Measurements from ENCODE around the gene LRRN2. TPM values are rescaled to one million over a fixed set of nuclear protein-coding genes. Genes with fewer than 3 reads are reported as not detected.

LRRN2 gene
- total and polyA plus RNA-seq, 2 donors (not counting 3 experiments of a cell fraction or from before 2014, with no cell fraction given): not detected

DNA sequence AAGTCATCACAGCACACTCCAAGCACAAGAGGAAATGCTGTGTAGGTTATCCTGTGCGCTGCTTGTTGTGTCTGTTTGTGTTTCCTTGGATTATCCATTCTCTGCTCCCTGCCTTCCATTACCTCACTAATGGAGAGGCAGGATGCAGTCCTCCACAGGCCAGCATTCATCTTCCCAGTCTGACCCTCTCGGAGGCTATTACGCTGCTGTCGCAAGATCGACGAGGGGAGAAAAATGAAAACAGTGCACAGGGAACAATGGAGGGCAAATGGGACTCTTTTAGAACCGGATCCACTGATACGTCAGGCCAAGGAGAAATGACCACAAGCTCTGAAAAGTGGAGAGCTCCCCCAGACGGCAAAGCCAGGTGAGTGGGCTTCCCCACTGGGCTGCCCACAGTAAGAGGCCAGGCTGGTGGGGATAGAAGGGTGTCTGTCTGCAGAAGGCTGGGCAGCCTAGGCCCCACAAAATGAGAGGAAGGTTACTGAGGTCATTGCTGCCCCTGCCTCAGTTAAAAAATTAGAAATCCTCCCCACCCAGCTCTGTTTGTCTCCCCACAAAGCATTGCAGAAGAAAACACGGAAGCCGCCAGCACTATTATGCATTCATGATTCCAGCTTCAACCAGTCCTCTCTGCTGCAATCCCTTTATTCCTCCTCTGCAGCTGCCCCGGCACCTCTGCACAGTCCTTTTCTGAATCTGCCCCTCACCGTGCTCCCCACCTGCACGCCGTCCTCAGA is 21.7 kb downstream of the LRRN2 start:
- H3K4me1 ChIP-seq (ENCODE audit: control insufficient read depth, extremely low read depth, insufficient read depth, low read length): no peaks in the 10 kb centered on the region
- H3K9ac ChIP-seq (replicated peaks; ENCODE audit: extremely low read depth, insufficient read depth, low read length): no peak overlapping the region
- dilution Hi-C loops (cut with MboI; ENCODE audit: extremely low pct_ligation_motif_present, low sequenced_read_pairs): no loop called here
- intact Hi-C loops (cut with micrococcal nuclease): no loop called here
- no peaks in the 10 kb centered on the region for H4K20me1 ChIP-seq (replicated peaks; ENCODE audit: control insufficient read depth, extremely low read depth, insufficient read depth, low read length)
- CTCF ChIA-PET: interaction anchor here (1.1 kb wide), 1 partner anchor 143 kb away, joined by 3 read pairs; no protein-coding TSS in a partner anchor
- peaks cover 0 to 5% of the 10 kb centered on the region in 2 experiments for H3K27me3 ChIP-seq (ENCODE audit: control insufficient read depth in 2 of 2, insufficient read depth in 2 of 2, low read length in 2 of 2)
- H3K4me3 ChIP-seq (replicated peaks in 1 of 3; ENCODE audit: insufficient read depth in 1 of 3, low read depth in 1 of 3, low read length in 3 of 3): no peak overlapping the region
- H3K9me1 ChIP-seq (replicated peaks; ENCODE audit: control insufficient read depth, extremely low read depth, insufficient read depth, low read length): no peaks in the 10 kb centered on the region
- H3K9me3 ChIP-seq (replicated peaks; ENCODE audit: control insufficient read depth, insufficient read depth, low read length): no peaks in the 10 kb centered on the region
- no peak overlapping the region for H3K4me2 ChIP-seq (ENCODE audit: insufficient read depth, low read length)
- H3K27ac ChIP-seq (ENCODE audit: insufficient read depth, low read depth, low read length): no peak overlapping the region
- DNase-seq (ENCODE audit: low read depth, low spot score): no peak
- no TSS peak for BruUV-seq (replicated peaks)
- FAIRE-seq: no peak
- no peaks in the 10 kb centered on the region for H3K79me2 ChIP-seq (ENCODE audit: control insufficient read depth, insufficient read depth, low read length)
- POLR2A ChIA-PET: no interaction called here
- no peaks in the 10 kb centered on the region for H3K36me3 ChIP-seq (ENCODE audit: control insufficient read depth in 2 of 2, extremely low read depth in 1 of 2, insufficient read depth in 2 of 2, low read length in 2 of 2)
- no peak overlapping the region for H2AFZ ChIP-seq (ENCODE audit: low read depth, low read length)
- TF ChIP-seq POLR2A (IDR thresholded peaks at IDR 0.05; ENCODE audit: low read depth, low read length): no peak
- no peak for TF ChIP-seq JUN (IDR thresholded peaks at IDR 0.05; ENCODE audit: borderline replicate concordance, insufficient read depth, insufficient read length, low read depth)

DNA sequence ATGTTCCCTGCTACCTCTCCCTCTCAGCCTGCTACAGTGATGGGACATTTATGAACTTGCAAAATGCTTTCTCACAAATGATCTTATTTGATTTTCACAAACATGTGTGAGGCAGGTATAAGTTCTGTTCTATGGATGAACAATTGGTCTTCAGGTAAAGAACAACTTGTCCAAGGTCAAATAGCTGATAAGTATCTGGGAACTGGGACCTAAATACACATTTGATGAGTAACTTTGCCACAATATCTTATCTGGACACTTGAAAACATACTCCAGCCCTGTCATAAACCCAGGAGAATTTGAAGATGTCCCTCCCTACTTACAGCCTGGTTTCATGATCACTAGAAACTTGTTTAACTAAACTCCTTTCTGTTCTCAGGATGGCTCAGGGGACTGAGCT is 23.0 kb downstream of the LRRN2 start:
- Histone ChIP-seq H3K4me2 (ENCODE audit: insufficient read depth, low read length) (no peak overlapping the region), H3K27me3 (ENCODE audit: control insufficient read depth in 2 of 2, insufficient read depth in 2 of 2, low read length in 2 of 2) (peaks cover 0 to 5% of the 10 kb centered on the region in 2 experiments), H2AFZ (ENCODE audit: low read depth, low read length) (no peak overlapping the region), H3K27ac (ENCODE audit: insufficient read depth, low read depth, low read length) (no peak overlapping the region), H3K9me1 (replicated peaks; ENCODE audit: control insufficient read depth, extremely low read depth, insufficient read depth, low read length) (no peaks in the 10 kb centered on the region), H3K79me2 (ENCODE audit: control insufficient read depth, insufficient read depth, low read length) (no peaks in the 10 kb centered on the region), H3K4me3 (replicated peaks in 1 of 3; ENCODE audit: insufficient read depth in 1 of 3, low read depth in 1 of 3, low read length in 3 of 3) (no peak overlapping the region), H3K9me3 (replicated peaks; ENCODE audit: control insufficient read depth, insufficient read depth, low read length) (no peaks in the 10 kb centered on the region), H4K20me1 (replicated peaks; ENCODE audit: control insufficient read depth, extremely low read depth, insufficient read depth, low read length) (no peaks in the 10 kb centered on the region), H3K4me1 (ENCODE audit: control insufficient read depth, extremely low read depth, insufficient read depth, low read length) (no peaks in the 10 kb centered on the region), H3K9ac (replicated peaks; ENCODE audit: extremely low read depth, insufficient read depth, low read length) (no peak overlapping the region), H3K36me3 (ENCODE audit: control insufficient read depth in 2 of 2, extremely low read depth in 1 of 2, insufficient read depth in 2 of 2, low read length in 2 of 2) (no peaks in the 10 kb centered on the region)
- TF ChIP-seq FOS (IDR thresholded peaks at IDR 0.05; ENCODE audit: borderline replicate concordance, insufficient read depth, low read length) (no peak), EZH2 (IDR thresholded peaks at IDR 0.05; ENCODE audit: borderline replicate concordance, low read depth, low read length, severe bottlenecking) (no peak), POLR2AphosphoS5 (IDR thresholded peaks at IDR 0.05; ENCODE audit: insufficient read depth, low read depth, low read length) (no peak), POLR2A (IDR thresholded peaks at IDR 0.05; ENCODE audit: low read depth, low read length) (no peak), MYC (IDR thresholded peaks at IDR 0.05; ENCODE audit: low read depth, low read length) (no peak), JUN (IDR thresholded peaks at IDR 0.05; ENCODE audit: borderline replicate concordance, insufficient read depth, insufficient read length, low read depth) (no peak), GATA2 (IDR thresholded peaks at IDR 0.05; ENCODE audit: insufficient read depth, insufficient read length, low read depth, low read length) (no peak)
- TF ChIP-seq, protein P1, sequence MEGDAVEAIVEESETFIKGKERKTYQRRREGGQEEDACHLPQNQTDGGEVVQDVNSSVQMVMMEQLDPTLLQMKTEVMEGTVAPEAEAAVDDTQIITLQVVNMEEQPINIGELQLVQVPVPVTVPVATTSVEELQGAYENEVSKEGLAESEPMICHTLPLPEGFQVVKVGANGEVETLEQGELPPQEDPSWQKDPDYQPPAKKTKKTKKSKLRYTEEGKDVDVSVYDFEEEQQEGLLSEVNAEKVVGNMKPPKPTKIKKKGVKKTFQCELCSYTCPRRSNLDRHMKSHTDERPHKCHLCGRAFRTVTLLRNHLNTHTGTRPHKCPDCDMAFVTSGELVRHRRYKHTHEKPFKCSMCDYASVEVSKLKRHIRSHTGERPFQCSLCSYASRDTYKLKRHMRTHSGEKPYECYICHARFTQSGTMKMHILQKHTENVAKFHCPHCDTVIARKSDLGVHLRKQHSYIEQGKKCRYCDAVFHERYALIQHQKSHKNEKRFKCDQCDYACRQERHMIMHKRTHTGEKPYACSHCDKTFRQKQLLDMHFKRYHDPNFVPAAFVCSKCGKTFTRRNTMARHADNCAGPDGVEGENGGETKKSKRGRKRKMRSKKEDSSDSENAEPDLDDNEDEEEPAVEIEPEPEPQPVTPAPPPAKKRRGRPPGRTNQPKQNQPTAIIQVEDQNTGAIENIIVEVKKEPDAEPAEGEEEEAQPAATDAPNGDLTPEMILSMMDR (IDR thresholded peaks at IDR 0.05; ENCODE audit: extremely low read depth in 1 of 2, insufficient read depth in 1 of 2, low read depth in 1 of 2, low read length in 2 of 2): no peak
- TF ChIP-seq, protein P2, sequence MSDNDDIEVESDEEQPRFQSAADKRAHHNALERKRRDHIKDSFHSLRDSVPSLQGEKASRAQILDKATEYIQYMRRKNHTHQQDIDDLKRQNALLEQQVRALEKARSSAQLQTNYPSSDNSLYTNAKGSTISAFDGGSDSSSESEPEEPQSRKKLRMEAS (IDR thresholded peaks at IDR 0.05; ENCODE audit: insufficient read depth, insufficient read length): no peak
- FAIRE-seq: no peak
- BruUV-seq (replicated peaks): no TSS peak
- dilution Hi-C loops (cut with MboI; ENCODE audit: extremely low pct_ligation_motif_present, low sequenced_read_pairs): no loop called here
- POLR2A ChIA-PET: no interaction called here
- CTCF ChIA-PET: interaction anchor here (0.7 kb wide), 1 partner anchor 27 kb away, joined by 3 read pairs; no protein-coding TSS in a partner anchor
- intact Hi-C loops (cut with micrococcal nuclease): no loop called here
- DNase-seq (ENCODE audit: low read depth, low spot score): no peak
